ENCODE data around the gene NDUFA7. TPM values are rescaled to one million over a fixed set of nuclear protein-coding genes. Genes with fewer than 3 reads are reported as not detected.
"Not testable (repeated sequence)": the region's sequence is repeated elsewhere in the genome, so short reads cannot be mapped to it uniquely, and the experiment has no call there.

NDUFA7 gene
- total and polyA plus RNA-seq, 2 donors (not counting 1 experiment from before 2014, with no cell fraction given), result 20.9 to 33.7 TPM

DNA sequence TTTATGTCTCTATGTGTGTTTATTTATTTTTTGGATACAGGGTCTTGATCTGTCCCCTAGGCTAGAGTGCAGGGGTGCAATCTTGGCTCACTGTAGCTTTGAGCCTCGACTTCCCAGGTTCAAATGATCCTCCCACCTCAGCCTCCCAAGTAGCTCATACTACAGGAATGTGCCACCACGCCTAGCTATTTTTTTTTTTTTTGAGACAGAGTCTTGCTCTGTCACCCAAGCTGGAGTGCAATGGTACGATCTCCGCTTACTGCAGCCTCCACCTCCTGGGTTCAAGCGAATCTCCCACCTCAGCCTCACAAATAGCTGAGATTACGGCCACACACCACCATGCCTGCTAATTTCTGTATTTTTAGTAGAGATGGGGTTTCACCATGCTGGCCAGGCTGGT, 37.8 kb upstream of the NDUFA7 start:
- no peak overlapping the region for H3K4me2 ChIP-seq (ENCODE audit: extremely low read depth, insufficient read depth, low read length)
- no peak overlapping the region for H3K9ac ChIP-seq (ENCODE audit: insufficient read depth, low read length)
- no peaks in the 10 kb centered on the region for H3K79me2 ChIP-seq (ENCODE audit: control insufficient read depth, insufficient read depth, low read length)
- no peaks in the 10 kb centered on the region for H3K36me3 ChIP-seq (ENCODE audit: control insufficient read depth, insufficient read depth, low read length)
- no peak overlapping the region for H3K27ac ChIP-seq (ENCODE audit: insufficient read depth, low read length)
- H4K20me1 ChIP-seq (ENCODE audit: control insufficient read depth, extremely low read depth, insufficient read depth, low read length), result no peaks in the 10 kb centered on the region
- H3K27me3 ChIP-seq (ENCODE audit: control insufficient read depth, insufficient read depth, low read length), result no peaks in the 10 kb centered on the region
- no peaks in the 10 kb centered on the region for H3K9me3 ChIP-seq (ENCODE audit: control insufficient read depth, insufficient read depth, low read depth, low read length)
- H3K4me3 ChIP-seq (replicated peaks in 1 of 4; ENCODE audit: control extremely low read depth in 1 of 4, insufficient read depth in 1 of 4, low read depth in 3 of 4, low read length in 4 of 4), result no peak overlapping the region
- peaks cover 18% of the 10 kb centered on the region for H3K4me1 ChIP-seq (ENCODE audit: control insufficient read depth, extremely low read depth, insufficient read depth, low read length)
- TF ChIP-seq, protein P1, sequence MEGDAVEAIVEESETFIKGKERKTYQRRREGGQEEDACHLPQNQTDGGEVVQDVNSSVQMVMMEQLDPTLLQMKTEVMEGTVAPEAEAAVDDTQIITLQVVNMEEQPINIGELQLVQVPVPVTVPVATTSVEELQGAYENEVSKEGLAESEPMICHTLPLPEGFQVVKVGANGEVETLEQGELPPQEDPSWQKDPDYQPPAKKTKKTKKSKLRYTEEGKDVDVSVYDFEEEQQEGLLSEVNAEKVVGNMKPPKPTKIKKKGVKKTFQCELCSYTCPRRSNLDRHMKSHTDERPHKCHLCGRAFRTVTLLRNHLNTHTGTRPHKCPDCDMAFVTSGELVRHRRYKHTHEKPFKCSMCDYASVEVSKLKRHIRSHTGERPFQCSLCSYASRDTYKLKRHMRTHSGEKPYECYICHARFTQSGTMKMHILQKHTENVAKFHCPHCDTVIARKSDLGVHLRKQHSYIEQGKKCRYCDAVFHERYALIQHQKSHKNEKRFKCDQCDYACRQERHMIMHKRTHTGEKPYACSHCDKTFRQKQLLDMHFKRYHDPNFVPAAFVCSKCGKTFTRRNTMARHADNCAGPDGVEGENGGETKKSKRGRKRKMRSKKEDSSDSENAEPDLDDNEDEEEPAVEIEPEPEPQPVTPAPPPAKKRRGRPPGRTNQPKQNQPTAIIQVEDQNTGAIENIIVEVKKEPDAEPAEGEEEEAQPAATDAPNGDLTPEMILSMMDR (conservative IDR thresholded peaks at IDR 0.05 in 1 of 2, IDR thresholded peaks at IDR 0.05 in 1 of 2; ENCODE audit: low read depth in 1 of 2, low read length in 2 of 2), result no peak
- no peak for TF ChIP-seq EZH2 (IDR thresholded peaks at IDR 0.05; ENCODE audit: low read length, missing control alignments)
- no peak overlapping the region for H2AFZ ChIP-seq (ENCODE audit: low read length)
- no peak for DNase-seq (ENCODE audit: low read depth in 2 of 2)

DNA sequence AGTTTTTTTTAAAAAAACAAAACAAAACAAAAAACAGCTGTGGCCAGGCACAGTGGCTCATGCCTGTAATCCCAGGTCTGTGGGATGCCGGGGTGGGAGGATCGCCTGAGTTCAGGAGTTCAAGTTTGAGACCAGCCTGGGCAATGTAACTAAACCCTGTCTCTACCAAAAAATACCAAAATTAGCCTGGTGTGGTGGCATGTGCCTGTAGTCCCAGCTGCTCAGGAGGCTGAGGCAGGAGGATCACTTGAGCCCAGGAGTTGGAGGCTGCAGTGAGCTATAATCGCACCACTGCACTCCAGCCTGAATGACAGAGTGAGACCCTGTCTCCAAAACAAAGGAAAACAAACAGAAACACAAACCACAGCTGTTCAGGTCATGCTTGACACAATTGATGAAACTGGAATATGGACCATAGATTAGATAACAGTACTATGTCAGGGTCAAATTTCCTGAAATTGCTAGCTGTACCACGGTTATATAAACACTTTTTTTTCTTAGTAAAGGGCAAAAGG, 35.9 kb upstream of the NDUFA7 start:
- H3K4me1 ChIP-seq (ENCODE audit: control insufficient read depth, extremely low read depth, insufficient read depth, low read length), result peaks cover 10% of the 10 kb centered on the region
- DNase-seq (ENCODE audit: low read depth in 2 of 2), result peak in 1 of 2 donors; percentile 27
- no peaks in the 10 kb centered on the region for H4K20me1 ChIP-seq (ENCODE audit: control insufficient read depth, extremely low read depth, insufficient read depth, low read length)
- H3K79me2 ChIP-seq (ENCODE audit: control insufficient read depth, insufficient read depth, low read length), result no peaks in the 10 kb centered on the region
- no peak for TF ChIP-seq EZH2 (IDR thresholded peaks at IDR 0.05; ENCODE audit: low read length, missing control alignments)
- TF ChIP-seq, protein P1 (conservative IDR thresholded peaks at IDR 0.05 in 1 of 2, IDR thresholded peaks at IDR 0.05 in 1 of 2; ENCODE audit: low read depth in 1 of 2, low read length in 2 of 2), result no peak
- no peaks in the 10 kb centered on the region for H3K27me3 ChIP-seq (ENCODE audit: control insufficient read depth, insufficient read depth, low read length)
- no peak overlapping the region for H3K9ac ChIP-seq (ENCODE audit: insufficient read depth, low read length)
- no peaks in the 10 kb centered on the region for H3K9me3 ChIP-seq (ENCODE audit: control insufficient read depth, insufficient read depth, low read depth, low read length)
- no peak overlapping the region for H3K4me2 ChIP-seq (ENCODE audit: extremely low read depth, insufficient read depth, low read length)
- no peak overlapping the region for H3K4me3 ChIP-seq (replicated peaks in 1 of 4; ENCODE audit: control extremely low read depth in 1 of 4, insufficient read depth in 1 of 4, low read depth in 3 of 4, low read length in 4 of 4)
- H2AFZ ChIP-seq (ENCODE audit: low read length), result no peak overlapping the region
- H3K27ac ChIP-seq (ENCODE audit: insufficient read depth, low read length), result no peak overlapping the region
- H3K36me3 ChIP-seq (ENCODE audit: control insufficient read depth, insufficient read depth, low read length), result no peaks in the 10 kb centered on the region

DNA sequence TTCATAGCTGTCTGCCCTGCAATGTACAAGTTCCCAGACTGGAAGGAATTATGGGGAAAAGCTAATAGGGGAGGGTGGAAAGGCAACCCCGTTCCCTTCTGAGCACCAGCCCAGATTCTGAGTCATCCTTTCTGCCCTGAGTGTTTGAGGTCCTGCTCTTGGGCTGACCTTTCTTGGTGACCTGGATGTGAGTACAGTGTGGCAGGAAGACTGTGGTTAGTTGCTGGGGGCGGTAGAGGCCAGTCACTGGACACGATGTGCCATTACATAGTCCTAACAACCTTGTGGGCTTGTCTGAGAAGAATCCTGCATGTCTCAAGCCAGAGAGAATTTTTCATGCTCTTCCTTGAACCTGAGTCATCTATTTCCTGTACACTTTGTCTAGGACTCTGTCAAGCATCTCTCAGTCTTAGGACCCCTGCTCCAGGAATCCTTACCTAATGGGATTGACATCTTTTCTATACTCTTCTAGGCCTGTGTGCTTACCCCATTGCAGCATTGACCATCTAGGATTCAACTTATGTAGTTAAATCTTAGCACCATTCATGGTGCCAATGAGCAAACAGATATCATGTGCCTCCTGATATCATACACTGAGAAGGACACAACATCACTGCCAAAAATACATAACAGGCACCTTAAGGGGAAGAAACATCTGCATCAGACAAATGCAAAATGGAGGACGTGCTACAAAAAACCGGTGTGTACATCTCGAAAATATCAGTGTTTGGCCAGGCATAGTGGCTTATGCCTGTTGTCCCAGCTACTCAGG, 34.6 kb upstream of the NDUFA7 start:
- Histone ChIP-seq H2AFZ (ENCODE audit: low read length) (no peak overlapping the region), H3K27me3 (ENCODE audit: control insufficient read depth, insufficient read depth, low read length) (no peaks in the 10 kb centered on the region), H3K4me1 (ENCODE audit: control insufficient read depth, extremely low read depth, insufficient read depth, low read length) (peaks cover 7% of the 10 kb centered on the region), H3K4me3 (replicated peaks in 1 of 4; ENCODE audit: control extremely low read depth in 1 of 4, insufficient read depth in 1 of 4, low read depth in 3 of 4, low read length in 4 of 4) (no peak overlapping the region), H4K20me1 (ENCODE audit: control insufficient read depth, extremely low read depth, insufficient read depth, low read length) (no peaks in the 10 kb centered on the region), H3K9ac (ENCODE audit: insufficient read depth, low read length) (no peak overlapping the region), H3K4me2 (ENCODE audit: extremely low read depth, insufficient read depth, low read length) (peak overlapping the region; percentile 40), H3K9me3 (ENCODE audit: control insufficient read depth, insufficient read depth, low read depth, low read length) (no peaks in the 10 kb centered on the region), H3K27ac (ENCODE audit: insufficient read depth, low read length) (peak overlapping the region; percentile 60), H3K36me3 (ENCODE audit: control insufficient read depth, insufficient read depth, low read length) (no peaks in the 10 kb centered on the region), H3K79me2 (ENCODE audit: control insufficient read depth, insufficient read depth, low read length) (no peaks in the 10 kb centered on the region)
- no peak for TF ChIP-seq EZH2 (IDR thresholded peaks at IDR 0.05; ENCODE audit: low read length, missing control alignments)
- TF ChIP-seq, protein P1 (conservative IDR thresholded peaks at IDR 0.05 in 1 of 2, IDR thresholded peaks at IDR 0.05 in 1 of 2; ENCODE audit: low read depth in 1 of 2, low read length in 2 of 2), result peak in 1 of 2 donors; percentile 14
- peak; percentile 98 for DNase-seq (ENCODE audit: low read depth in 2 of 2)

DNA sequence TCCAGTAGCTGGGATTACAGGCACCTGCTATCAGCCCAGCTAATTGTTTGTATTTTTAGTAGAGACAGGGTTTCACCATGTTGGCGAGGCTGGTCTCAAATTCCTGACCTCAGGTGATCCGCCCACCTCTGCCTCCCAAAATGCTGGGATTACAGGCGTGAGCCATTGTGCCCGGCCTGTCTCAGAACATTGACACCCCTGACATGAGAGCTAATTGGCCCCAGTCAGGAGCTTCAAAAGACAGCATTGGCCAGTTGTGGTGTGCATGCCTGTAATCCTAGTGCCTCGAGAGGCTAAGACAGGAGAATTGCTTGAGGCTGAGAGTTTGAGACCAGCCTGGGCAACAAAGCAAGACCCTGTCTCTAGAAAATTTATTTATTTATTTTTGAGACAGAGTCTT, 31.7 kb upstream of the NDUFA7 start:
- H3K9ac ChIP-seq (ENCODE audit: insufficient read depth, low read length); H4K20me1 ChIP-seq (ENCODE audit: control insufficient read depth, extremely low read depth, insufficient read depth, low read length); H3K9me3 ChIP-seq (ENCODE audit: control insufficient read depth, insufficient read depth, low read depth, low read length); H3K4me3 ChIP-seq (replicated peaks in 1 of 4; ENCODE audit: control extremely low read depth in 1 of 4, insufficient read depth in 1 of 4, low read depth in 3 of 4, low read length in 4 of 4); H3K27ac ChIP-seq (ENCODE audit: insufficient read depth, low read length); H3K79me2 ChIP-seq (ENCODE audit: control insufficient read depth, insufficient read depth, low read length); H3K27me3 ChIP-seq (ENCODE audit: control insufficient read depth, insufficient read depth, low read length); H3K4me2 ChIP-seq (ENCODE audit: extremely low read depth, insufficient read depth, low read length); DNase-seq (ENCODE audit: low read depth in 2 of 2); H3K36me3 ChIP-seq (ENCODE audit: control insufficient read depth, insufficient read depth, low read length); H2AFZ ChIP-seq (ENCODE audit: low read length); H3K4me1 ChIP-seq (ENCODE audit: control insufficient read depth, extremely low read depth, insufficient read depth, low read length): not testable (repeated sequence)

Measured in fibroblast of lung (primary cell).